HFFc6 (cell line): ENCODE results near the gene ARAF. TPM values are rescaled to one million over a fixed set of nuclear protein-coding genes. Genes with fewer than 3 reads are reported as not detected.

Experiments used
- DNase-seq: peaks from one replicate; pipeline ENCODE4 v3.0.0-alpha.2; 2018
- H3K27ac Mint-ChIP-seq: 2 replicates; pipeline ENCODE4 v1.8.0; 2020; ENCODE audit warnings: mild to moderate bottlenecking, mixed read lengths
- H3K27me3 Mint-ChIP-seq: 2 replicates; pipeline ENCODE4 v1.8.0; 2021; ENCODE audit warnings: mild to moderate bottlenecking, moderate library complexity, mixed read lengths; ENCODE audit not compliant: insufficient read depth
- H3K36me3 Mint-ChIP-seq: 2 replicates; pipeline ENCODE4 v1.8.0; 2021; ENCODE audit warnings: low read depth, mixed read lengths
- H3K4me1 Mint-ChIP-seq: 2 replicates; pipeline ENCODE4 v1.8.0; 2020; ENCODE audit warnings: low read depth, mixed read lengths
- H3K4me3 Mint-ChIP-seq: 2 replicates; pipeline ENCODE4 v1.8.0; 2020; ENCODE audit warnings: mild to moderate bottlenecking, moderate library complexity, mixed read lengths
- H3K9me3 Mint-ChIP-seq: 2 replicates; pipeline ENCODE4 v1.8.0; 2020; ENCODE audit warnings: mild to moderate bottlenecking, mixed read lengths
- CTCF ChIP-seq: fragments of 200-600 bp; sonication (generic); IDR thresholded peaks from 2 replicates; pipeline ENCODE4 v1.5.0; 2021; ENCODE audit warnings: antibody characterized with exemption, mild to moderate bottlenecking
- total RNA-seq, 6 experiments: library from RNA; stranded (reverse); fragmentation: NEBNext Ultra II Directional; extraction: Animal tissue kit (Norgen Biotek cat#: 25700); gene quantifications; 2 replicates in 1 of 6; 3 replicates in 5 of 6; pipeline ENCODE4 v1.2.3, GENCODE V29; 2021

The ARAF gene
- total RNA-seq, 6 experiments from 2014 or later = 68.8 to 80.7 (median 75.3) TPM

- H3K4me3 Mint-ChIP-seq = peak overlapping the region; percentile 64
These were observed 12.5 kb downstream of the ARAF start for GRCh38 chrX:47573341-47574075.

GRCh38 chrX:47574076-47574546, 13.1 kb downstream of the ARAF start:
- no peak overlapping the region for H3K27ac Mint-ChIP-seq
- DNase-seq = no peak
- H3K36me3 Mint-ChIP-seq = peaks cover 23% of the 10 kb centered on the region

More at GRCh38 chrX:47573341-47574075, 12.5 kb downstream of the ARAF start:
- TF ChIP-seq CTCF = no peak
- Mint-ChIP-seq H3K27me3 (no peaks in the 10 kb centered on the region; the same call in 1 of the 2 replicates), H3K36me3 (peaks cover 26% of the 10 kb centered on the region), H3K9me3 (no peaks in the 10 kb centered on the region), H3K4me1 (peaks cover 37% of the 10 kb centered on the region), H3K27ac (peak overlapping the region; percentile 70)
- DNase-seq = no peak

GRCh38 chrX:47574547-47575301, 13.7 kb downstream of the ARAF start:
- Mint-ChIP-seq H3K9me3 (no peaks in the 10 kb centered on the region), H3K27me3 (no peaks in the 10 kb centered on the region; the same call in 1 of the 2 replicates), H3K27ac (no peak overlapping the region), H3K4me3 (no peak overlapping the region), H3K36me3 (peaks cover 21% of the 10 kb centered on the region; the same call in 1 of the 2 replicates), H3K4me1 (peaks cover 47% of the 10 kb centered on the region)
- no peak for TF ChIP-seq CTCF
- DNase-seq = no peak

More at GRCh38 chrX:47574076-47574546, 13.1 kb downstream of the ARAF start:
- H3K4me3 Mint-ChIP-seq = no peak overlapping the region
- TF ChIP-seq CTCF = no peak
- no peaks in the 10 kb centered on the region for H3K9me3 Mint-ChIP-seq
- no peaks in the 10 kb centered on the region; the same call in 1 of the 2 replicates for H3K27me3 Mint-ChIP-seq
- H3K4me1 Mint-ChIP-seq = peaks cover 41% of the 10 kb centered on the region

- DNase-seq = no peak
- peaks cover 9% of the 10 kb centered on the region; the same call in 1 of the 2 replicates for H3K36me3 Mint-ChIP-seq
- TF ChIP-seq CTCF = no peak
- H3K27me3 Mint-ChIP-seq = no peaks in the 10 kb centered on the region; the same call in 1 of the 2 replicates
- H3K27ac Mint-ChIP-seq = no peak overlapping the region
- no peak overlapping the region for H3K4me3 Mint-ChIP-seq
- no peaks in the 10 kb centered on the region for H3K9me3 Mint-ChIP-seq
- H3K4me1 Mint-ChIP-seq = peaks cover 51% of the 10 kb centered on the region
These were observed 15.3 kb downstream of the ARAF start for GRCh38 chrX:47576021-47576898.

- no peaks in the 10 kb centered on the region for H3K9me3 Mint-ChIP-seq
- peaks cover 2% of the 10 kb centered on the region for H3K27me3 Mint-ChIP-seq
- H3K4me1 Mint-ChIP-seq = peaks cover 54% of the 10 kb centered on the region
- no peak for DNase-seq
- H3K27ac Mint-ChIP-seq = no peak overlapping the region
- H3K36me3 Mint-ChIP-seq = no peaks in the 10 kb centered on the region
- TF ChIP-seq CTCF = no peak
- H3K4me3 Mint-ChIP-seq = no peak overlapping the region
These were observed 16.4 kb downstream of the ARAF start for GRCh38 chrX:47577424-47577823.
